SU-DHL-6 (cell line): ENCODE results near the gene RAB40C.

Source experiments
- CTCF ChIP-seq: fragments of 200-600 bp; sonication (generic); IDR thresholded peaks from one replicate; pipeline ENCODE4 v1.5.1; 2017; ENCODE audit warnings: antibody characterized with exemption, mild to moderate bottlenecking, low read length, moderate library complexity; ENCODE audit not compliant: insufficient read depth, poor library complexity, severe bottlenecking
- EZH2phosphoT487 ChIP-seq: fragments of 200-600 bp; sonication (generic), shearing (Covaris generic); conservative IDR thresholded peaks from 2 replicates; pipeline ENCODE4 v1.6.1; 2018; ENCODE audit warnings: mild to moderate bottlenecking, antibody characterized with exemption, low read length, moderate library complexity, mixed read lengths

GRCh38 chr16:658679-659571, 69.1 kb downstream of the RAB40C start:
- TF ChIP-seq CTCF (no peak), EZH2phosphoT487 (no peak)
